Lung (tissue), 12 donors: ENCODE measurements around the gene CLN3. TPM values are rescaled to one million over a fixed set of nuclear protein-coding genes. Genes with fewer than 3 reads are reported as not detected.

Experiments
- ATAC-seq: fragments of 200-7000 bp; cut with Tn5 transposase; one replicate; pipeline ENCODE4 v1.9.1; 2020; ENCODE audit warnings: moderate number of reproducible peaks; ENCODE audit not compliant: insufficient read depth, low FRiP score
- DNase-seq, 3 donors: peaks; one replicate each; pipeline ENCODE4 v3.0.0-alpha.2; 2013 to 2017
- H3K27ac ChIP-seq, 2 donors: one replicate each; pipeline ENCODE4 v1.5.1; 2013; ENCODE audit warnings: mild to moderate bottlenecking in 2 of 2, moderate library complexity in 2 of 2, control low read depth in 1 of 2, inconsistent platforms in 1 of 2, low read depth in 1 of 2, low read length in 1 of 2
- H3K27me3 ChIP-seq, 3 donors: one replicate each; pipeline ENCODE4 v1.5.1; 2013; ENCODE audit warnings: low read length in 2 of 3; ENCODE audit not compliant: control insufficient read depth in 3 of 3, insufficient read depth in 3 of 3
- H3K36me3 ChIP-seq, 4 donors: one replicate each; pipeline ENCODE4 v1.5.1; 2013; ENCODE audit warnings: low read length in 4 of 4, mild to moderate bottlenecking in 1 of 4, moderate library complexity in 1 of 4; ENCODE audit not compliant: control insufficient read depth in 4 of 4, insufficient read depth in 4 of 4
- H3K4me1 ChIP-seq, 5 donors: one replicate each; pipeline ENCODE4 v1.5.1; 2013; ENCODE audit warnings: low read length in 5 of 5, mild to moderate bottlenecking in 2 of 5, moderate library complexity in 1 of 5; ENCODE audit not compliant: control insufficient read depth in 5 of 5, insufficient read depth in 5 of 5
- H3K4me3 ChIP-seq: one replicate; pipeline ENCODE4 v1.5.1; 2013; ENCODE audit warnings: mild to moderate bottlenecking, control low read depth, moderate library complexity
- H3K9ac ChIP-seq, 2 donors: one replicate each; pipeline ENCODE4 v1.5.1; 2013; ENCODE audit warnings: low read length in 2 of 2, control low read depth in 1 of 2; ENCODE audit not compliant: insufficient read depth in 1 of 2
- H3K9me3 ChIP-seq, 4 donors: one replicate each; pipeline ENCODE4 v1.5.1; 2013; ENCODE audit warnings: low read length in 3 of 4, mild to moderate bottlenecking in 1 of 4, moderate library complexity in 1 of 4; ENCODE audit not compliant: control insufficient read depth in 4 of 4, insufficient read depth in 3 of 4
- CTCF ChIP-seq: IDR thresholded peaks from 2 replicates; pipeline ENCODE4 v1.5.1; 2012; ENCODE audit warnings: mild to moderate bottlenecking; ENCODE audit errors: control extremely low read depth, extremely low read depth
- WGBS, 2 donors: extraction: QIAGEN DNeasy Blood & Tissue Kit; methylation state at CpG; one replicate each; pipeline ENCODE4 v1.1.7; 2013; 5-methylcytosine and 5-hydroxymethylcytosine counted together
- polyA plus RNA-seq, 2 donors: library from polyadenylated mRNA; stranded (reverse); fragments of 200-250 nt; gene quantifications; one replicate each; pipeline ENCODE4 v1.2.1, GENCODE V29; 2013
- total RNA-seq, 2 donors: library from RNA; depleted of rRNA in 1 of 2; stranded (reverse); fragments of >200 nt in 1 of 2; gene quantifications; one replicate each; pipeline ENCODE4 v1.2.1, GENCODE V29; 2014 to 2021
- donor health status: control.
- donor health status: control.
- donor health status: Bipolar disorder and iron deficiency.
- donor health status: healthy.
- donor health status: DM: yes; HTN: yes; CAD: no.

The CLN3 gene
- total and polyA plus RNA-seq, 4 donors = 42.4 to 64.8 (median 56.2) TPM

GRCh38 chr16:28524681-28525171 is 32.9 kb upstream of the CLN3 start:
- H3K36me3 ChIP-seq = no peaks in the 10 kb centered on the region
- WGBS, 2 donors = 73 to 77% methylated on average over 6 of the region's 6 CpGs
- ATAC-seq (no peak), DNase-seq (no peak)
- no peaks in the 10 kb centered on the region for H3K4me1 ChIP-seq
- no peaks in the 10 kb centered on the region for H3K27me3 ChIP-seq
- no peaks in the 10 kb centered on the region for H3K9me3 ChIP-seq
- no peak overlapping the region for H3K27ac ChIP-seq
- no peak for TF ChIP-seq CTCF
- no peak overlapping the region for H3K4me3 ChIP-seq
- no peak overlapping the region for H3K9ac ChIP-seq

GRCh38 chr16:28522792-28523191 is 30.9 kb upstream of the CLN3 start:
- Histone ChIP-seq H3K4me1 (no peaks in the 10 kb centered on the region), H3K27me3 (no peaks in the 10 kb centered on the region), H3K4me3 (no peak overlapping the region), H3K36me3 (no peaks in the 10 kb centered on the region), H3K9ac (no peak overlapping the region), H3K9me3 (no peaks in the 10 kb centered on the region), H3K27ac (no peak overlapping the region)
- WGBS, 2 donors = 80 to 83% methylated on average over 11 of the region's 11 CpGs
- DNase-seq (no peak), ATAC-seq (no peak)
- no peak for TF ChIP-seq CTCF

GRCh38 chr16:28521436-28521835 is 29.6 kb upstream of the CLN3 start:
- Histone ChIP-seq H3K4me3 (no peak overlapping the region), H3K9me3 (no peaks in the 10 kb centered on the region), H3K27me3 (no peaks in the 10 kb centered on the region), H3K36me3 (no peaks in the 10 kb centered on the region), H3K27ac (no peak overlapping the region), H3K4me1 (no peaks in the 10 kb centered on the region), H3K9ac (no peak overlapping the region)
- ATAC-seq (no peak), DNase-seq (no peak)
- WGBS, 2 donors = 92 to 94% methylated on average over 6 of the region's 6 CpGs
- no peak for TF ChIP-seq CTCF

GRCh38 chr16:28520672-28521071 is 28.8 kb upstream of the CLN3 start:
- no peak overlapping the region for H3K9ac ChIP-seq
- DNase-seq (no peak), ATAC-seq (no peak)
- TF ChIP-seq CTCF = no peak
- no peaks in the 10 kb centered on the region for H3K4me1 ChIP-seq
- no peaks in the 10 kb centered on the region for H3K27me3 ChIP-seq
- no peaks in the 10 kb centered on the region for H3K9me3 ChIP-seq
- no peak overlapping the region for H3K4me3 ChIP-seq
- WGBS, 2 donors = 81 to 88% methylated on average over 7 of the region's 7 CpGs
- no peaks in the 10 kb centered on the region for H3K36me3 ChIP-seq
- no peak overlapping the region for H3K27ac ChIP-seq
